ENCODE results near the gene SPDYC.
A peak's percentile ranks its signal among the peaks of the same experiment; 100 is the strongest.

The SPDYC gene

DNA sequence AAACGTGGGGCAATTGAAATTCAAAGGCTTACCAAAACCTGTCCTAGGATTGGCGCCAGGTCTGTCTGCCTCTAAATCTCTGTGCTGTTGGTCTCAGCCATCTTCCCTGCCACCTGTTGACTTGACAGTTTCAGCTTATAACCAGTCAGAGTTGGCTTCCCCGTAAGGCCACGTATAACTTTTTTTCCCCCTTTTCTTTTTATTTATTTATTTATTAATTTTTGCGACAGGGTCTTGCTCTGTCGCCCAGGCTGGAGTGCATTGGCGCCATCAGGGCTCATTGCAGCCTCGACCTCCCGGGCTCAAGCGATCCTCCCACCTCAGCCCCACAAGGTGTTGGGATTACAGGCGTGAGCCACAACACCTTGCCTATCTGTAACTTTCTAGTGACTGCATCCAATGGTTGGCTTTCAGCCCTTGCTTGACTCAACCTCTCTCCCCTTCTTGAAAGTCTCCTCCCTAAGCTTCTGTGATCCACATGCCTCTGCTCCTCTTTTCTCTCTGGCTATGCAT lies 34.3 kb upstream of the SPDYC start:
- Histone ChIP-seq H3K9ac (ENCODE audit: low read length) (peak overlapping the region; percentile 93), H3K27ac (ENCODE audit: low read depth, low read length, poor library complexity, severe bottlenecking) (peak overlapping the region; percentile 99), H3K36me3 (ENCODE audit: insufficient read depth, low read length) (peaks cover 30% of the 10 kb centered on the region), H3K4me1 (ENCODE audit: insufficient read depth, low read length, severe bottlenecking) (peaks cover 36% of the 10 kb centered on the region), H3K27me3 (ENCODE audit: insufficient read depth, low read length) (no peaks in the 10 kb centered on the region), H3F3A (ENCODE audit: insufficient read depth, low read length) (no peaks in the 10 kb centered on the region), H3K4me2 (ENCODE audit: low read length) (peak overlapping the region; percentile 93), H3K79me2 (ENCODE audit: insufficient read depth, low read length) (peaks cover 8% of the 10 kb centered on the region; the same call in 1 of the 2 replicates), H4K20me1 (ENCODE audit: insufficient read depth, low read length) (no peaks in the 10 kb centered on the region), H3K9me2 (ENCODE audit: low read depth, low read length) (no peaks in the 10 kb centered on the region), H3K9me3 (ENCODE audit: low read length) (no peaks in the 10 kb centered on the region), H2AFZ (ENCODE audit: low read length) (no peak overlapping the region), H3K4me3 (ENCODE audit: low read depth, low read length, poor library complexity, severe bottlenecking) (peak overlapping the region; percentile 95)
- no peak for TF ChIP-seq EZH2 (IDR thresholded peaks at IDR 0.05; ENCODE audit: borderline replicate concordance, low read length)
- TF ChIP-seq, protein P1, sequence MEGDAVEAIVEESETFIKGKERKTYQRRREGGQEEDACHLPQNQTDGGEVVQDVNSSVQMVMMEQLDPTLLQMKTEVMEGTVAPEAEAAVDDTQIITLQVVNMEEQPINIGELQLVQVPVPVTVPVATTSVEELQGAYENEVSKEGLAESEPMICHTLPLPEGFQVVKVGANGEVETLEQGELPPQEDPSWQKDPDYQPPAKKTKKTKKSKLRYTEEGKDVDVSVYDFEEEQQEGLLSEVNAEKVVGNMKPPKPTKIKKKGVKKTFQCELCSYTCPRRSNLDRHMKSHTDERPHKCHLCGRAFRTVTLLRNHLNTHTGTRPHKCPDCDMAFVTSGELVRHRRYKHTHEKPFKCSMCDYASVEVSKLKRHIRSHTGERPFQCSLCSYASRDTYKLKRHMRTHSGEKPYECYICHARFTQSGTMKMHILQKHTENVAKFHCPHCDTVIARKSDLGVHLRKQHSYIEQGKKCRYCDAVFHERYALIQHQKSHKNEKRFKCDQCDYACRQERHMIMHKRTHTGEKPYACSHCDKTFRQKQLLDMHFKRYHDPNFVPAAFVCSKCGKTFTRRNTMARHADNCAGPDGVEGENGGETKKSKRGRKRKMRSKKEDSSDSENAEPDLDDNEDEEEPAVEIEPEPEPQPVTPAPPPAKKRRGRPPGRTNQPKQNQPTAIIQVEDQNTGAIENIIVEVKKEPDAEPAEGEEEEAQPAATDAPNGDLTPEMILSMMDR (IDR thresholded peaks at IDR 0.05; ENCODE audit: low read length): no peak

DNA sequence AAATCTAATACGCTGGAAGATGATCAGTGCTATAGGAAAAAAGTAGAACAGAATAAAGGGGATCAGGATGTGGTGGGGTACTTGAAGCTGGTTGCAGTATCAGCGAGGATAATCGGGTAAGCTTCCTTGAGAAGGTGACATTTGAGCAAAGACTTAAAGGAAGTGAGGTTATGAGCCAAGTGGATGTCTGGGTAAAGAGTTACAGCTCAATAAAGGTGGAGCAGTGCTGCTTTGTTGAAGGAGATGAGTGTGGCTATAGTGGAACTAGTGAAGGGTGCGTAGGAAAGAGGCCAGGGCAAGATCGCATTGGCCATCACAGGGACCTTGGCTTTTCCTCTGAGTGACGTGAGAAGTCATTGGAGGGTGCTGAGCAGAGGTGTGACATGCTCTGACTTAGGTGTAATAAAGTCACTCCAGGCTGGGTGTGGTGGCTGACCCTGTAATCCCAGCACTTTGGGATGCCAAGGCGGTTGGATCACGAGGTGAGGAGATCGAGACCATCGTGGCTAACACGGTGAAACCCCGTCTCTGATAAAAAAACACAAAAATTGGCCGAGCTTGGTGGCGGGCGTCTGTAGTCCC lies 33.4 kb upstream of the SPDYC start:
- Histone ChIP-seq H3K9me2 (ENCODE audit: low read depth, low read length) (no peaks in the 10 kb centered on the region), H3K4me1 (ENCODE audit: insufficient read depth, low read length, severe bottlenecking) (peaks cover 27% of the 10 kb centered on the region), H3K4me2 (ENCODE audit: low read length) (peak overlapping the region; percentile 93; the same call in 1 of the 2 replicates), H3K9me3 (ENCODE audit: low read length) (no peaks in the 10 kb centered on the region; the same call in 1 of the 2 replicates), H3K27me3 (ENCODE audit: insufficient read depth, low read length) (0 out of 2 replicates have a peak, but pooled peaks cover 5% of the 10 kb centered on the region), H3F3A (ENCODE audit: insufficient read depth, low read length) (no peaks in the 10 kb centered on the region), H3K9ac (ENCODE audit: low read length) (no peak overlapping the region; the same call in 1 of the 2 replicates), H3K79me2 (ENCODE audit: insufficient read depth, low read length) (peaks cover 8% of the 10 kb centered on the region; the same call in 1 of the 2 replicates), H2AFZ (ENCODE audit: low read length) (no peak overlapping the region), H4K20me1 (ENCODE audit: insufficient read depth, low read length) (no peaks in the 10 kb centered on the region), H3K36me3 (ENCODE audit: insufficient read depth, low read length) (peaks cover 21% of the 10 kb centered on the region), H3K4me3 (ENCODE audit: low read depth, low read length, poor library complexity, severe bottlenecking) (no peak overlapping the region), H3K27ac (ENCODE audit: low read depth, low read length, poor library complexity, severe bottlenecking) (no peak overlapping the region)
- TF ChIP-seq, protein P1 (IDR thresholded peaks at IDR 0.05; ENCODE audit: low read length): no peak
- no peak for TF ChIP-seq EZH2 (IDR thresholded peaks at IDR 0.05; ENCODE audit: borderline replicate concordance, low read length)

DNA sequence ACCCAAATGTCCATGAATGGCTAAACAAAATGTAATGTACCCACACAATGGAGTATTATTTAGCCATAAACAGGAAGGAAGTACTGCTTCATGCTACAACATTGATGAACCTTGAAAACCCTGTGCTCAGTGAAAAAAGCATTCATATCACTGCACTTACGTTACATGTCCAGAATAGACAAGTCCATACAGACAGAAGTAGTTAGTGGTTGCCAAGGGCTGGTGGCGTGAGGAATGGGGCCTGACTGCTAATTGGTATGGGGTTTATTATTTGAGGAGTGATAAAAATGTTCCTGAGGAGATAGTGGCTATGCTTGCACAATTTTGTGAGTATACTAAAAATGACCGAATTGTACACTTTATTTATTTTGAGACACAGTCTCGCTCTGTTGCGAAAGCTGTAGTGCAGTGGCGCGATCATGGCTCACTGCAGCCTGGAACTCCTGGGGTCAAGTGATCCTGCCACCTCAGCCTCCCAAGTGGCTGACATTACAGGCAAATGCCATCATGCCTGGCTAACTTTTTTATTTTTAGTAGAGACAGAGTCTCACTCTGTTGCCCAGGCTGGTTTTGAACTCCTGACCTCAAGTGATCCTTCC lies 28.0 kb upstream of the SPDYC start:
- no peak overlapping the region for H3K9ac ChIP-seq (ENCODE audit: low read length)
- H2AFZ ChIP-seq (ENCODE audit: low read length): no peak overlapping the region
- H3F3A ChIP-seq (ENCODE audit: insufficient read depth, low read length): no peaks in the 10 kb centered on the region
- H3K36me3 ChIP-seq (ENCODE audit: insufficient read depth, low read length): 0 out of 2 replicates have a peak, but pooled peaks cover 4% of the 10 kb centered on the region
- H3K4me3 ChIP-seq (ENCODE audit: low read depth, low read length, poor library complexity, severe bottlenecking): no peak overlapping the region
- TF ChIP-seq, protein P1 (IDR thresholded peaks at IDR 0.05; ENCODE audit: low read length): no peak
- no peak for TF ChIP-seq EZH2 (IDR thresholded peaks at IDR 0.05; ENCODE audit: borderline replicate concordance, low read length)
- H3K27ac ChIP-seq (ENCODE audit: low read depth, low read length, poor library complexity, severe bottlenecking): no peak overlapping the region
- H3K4me2 ChIP-seq (ENCODE audit: low read length): no peak overlapping the region
- H3K9me2 ChIP-seq (ENCODE audit: low read depth, low read length): no peaks in the 10 kb centered on the region
- no peaks in the 10 kb centered on the region for H4K20me1 ChIP-seq (ENCODE audit: insufficient read depth, low read length)
- H3K79me2 ChIP-seq (ENCODE audit: insufficient read depth, low read length): no peaks in the 10 kb centered on the region
- H3K9me3 ChIP-seq (ENCODE audit: low read length): peaks cover 6% of the 10 kb centered on the region
- H3K27me3 ChIP-seq (ENCODE audit: insufficient read depth, low read length): peaks cover 12% of the 10 kb centered on the region; the same call in 1 of the 2 replicates
- peaks cover 5% of the 10 kb centered on the region for H3K4me1 ChIP-seq (ENCODE audit: insufficient read depth, low read length, severe bottlenecking)

Measured in OCI-LY1 (cell line).